ENCODE results near the gene BRI3.
"Not testable (repeated sequence)": the region's sequence is repeated elsewhere in the genome, so short reads cannot be mapped to it uniquely, and the experiment has no call there.

The BRI3 gene

DNA sequence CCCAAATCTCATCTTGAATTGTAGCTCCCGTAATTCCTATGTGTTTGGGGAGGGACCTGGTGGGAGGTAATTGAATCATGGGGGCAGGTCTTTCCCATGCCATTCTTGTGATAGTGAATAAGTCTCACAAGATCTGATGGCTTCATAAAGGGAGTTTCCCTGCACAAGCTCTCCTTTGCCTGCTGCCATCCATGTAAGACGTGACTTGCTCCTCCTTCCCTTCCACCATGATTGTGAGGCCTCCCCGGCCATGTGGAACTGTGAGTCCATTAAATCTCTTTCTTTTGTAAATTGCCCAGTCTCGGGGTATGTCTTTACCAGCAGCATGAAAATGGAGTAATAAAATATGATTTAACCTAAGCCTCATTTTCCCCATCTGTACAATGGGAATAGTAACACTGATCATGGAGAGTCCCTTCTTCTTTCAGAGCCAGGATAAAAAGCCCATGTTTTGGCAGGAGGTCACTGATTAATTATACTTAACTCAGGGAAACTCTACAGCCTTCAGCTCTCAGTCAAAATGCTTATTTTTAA lies 34.6 kb downstream of the BRI3 start:
- not testable (repeated sequence) for DNase-seq

DNA sequence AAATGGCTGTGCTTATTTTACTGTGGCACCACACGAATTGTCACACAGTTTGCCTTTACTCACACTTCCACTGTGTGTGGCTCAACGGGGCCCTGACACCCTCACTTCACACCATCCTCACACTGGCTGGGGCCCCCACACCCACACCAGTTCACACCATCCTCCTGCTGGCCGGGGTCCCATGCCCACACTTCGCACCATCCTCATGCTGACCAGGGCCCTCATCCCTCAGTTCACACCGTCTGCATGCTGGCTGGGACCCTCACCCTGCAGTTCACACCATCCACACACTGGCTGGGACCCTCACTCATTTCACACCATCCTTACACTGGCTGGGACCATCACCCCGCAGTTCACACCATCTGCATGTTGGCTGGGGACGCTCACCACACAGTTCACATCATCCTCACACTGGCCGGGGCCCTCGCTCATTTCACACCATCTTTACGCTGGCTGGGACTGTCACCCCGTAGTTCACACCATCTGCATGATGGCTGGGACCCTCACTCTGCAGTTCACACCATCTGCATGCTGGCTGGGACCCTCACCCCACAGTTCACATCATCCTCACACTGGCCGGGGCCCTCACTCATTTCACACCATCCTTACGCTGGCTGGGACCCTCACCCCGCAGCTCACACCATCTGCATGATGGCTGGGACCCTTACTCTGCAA lies 36.0 kb downstream of the BRI3 start:
- no peak for DNase-seq

DNA sequence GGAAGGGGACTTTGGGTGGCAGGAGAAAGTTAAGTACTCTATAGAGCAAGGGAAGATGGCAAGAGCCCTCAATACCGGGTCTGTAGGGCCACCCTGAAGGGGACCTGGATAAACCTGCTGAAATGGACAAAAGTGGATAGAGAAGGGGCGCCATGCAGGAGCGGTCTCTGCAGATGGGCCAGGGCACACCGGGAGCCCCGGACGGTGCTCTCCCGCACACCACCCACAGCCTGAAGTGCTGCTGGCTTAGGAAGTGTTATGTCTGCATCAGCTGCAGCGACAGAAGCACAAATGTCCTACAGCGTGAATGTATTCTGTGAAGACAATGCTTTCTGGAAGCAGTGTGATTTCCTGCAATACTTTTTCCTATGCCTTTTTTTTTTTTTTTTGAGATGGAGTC lies 37.7 kb downstream of the BRI3 start:
- DNase-seq = no peak

GRCh38 chr7:98321301-98321700 lies 39.8 kb downstream of the BRI3 start:
- DNase-seq = no peak

GRCh38 chr7:98322331-98323270 lies 41.1 kb downstream of the BRI3 start:
- DNase-seq = no peak

- no peak for DNase-seq
Observed at GRCh38 chr7:98323597-98324322, 42.3 kb downstream of the BRI3 start.

DNA sequence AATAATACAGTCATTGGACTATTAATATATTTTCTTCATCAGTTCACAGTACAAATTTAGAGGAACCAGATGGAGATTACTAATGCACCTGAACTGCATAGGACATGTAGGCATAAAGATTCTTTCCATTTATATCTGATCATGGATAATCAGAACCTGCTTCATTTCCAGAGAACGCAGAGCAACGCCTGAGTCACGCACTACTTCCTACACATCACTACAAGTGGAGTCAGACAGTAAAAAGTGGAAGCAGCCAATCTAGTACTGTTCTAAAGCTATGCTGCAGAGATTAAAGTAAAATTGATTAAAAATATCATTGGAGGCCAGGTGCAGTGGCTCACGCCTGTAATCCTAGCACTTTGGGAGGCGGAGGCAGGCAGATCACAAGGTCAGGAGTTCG lies 43.3 kb downstream of the BRI3 start:
- no peak for DNase-seq

- DNase-seq = no peak
Observed at GRCh38 chr7:98329100-98329790, 47.8 kb downstream of the BRI3 start.

DNA sequence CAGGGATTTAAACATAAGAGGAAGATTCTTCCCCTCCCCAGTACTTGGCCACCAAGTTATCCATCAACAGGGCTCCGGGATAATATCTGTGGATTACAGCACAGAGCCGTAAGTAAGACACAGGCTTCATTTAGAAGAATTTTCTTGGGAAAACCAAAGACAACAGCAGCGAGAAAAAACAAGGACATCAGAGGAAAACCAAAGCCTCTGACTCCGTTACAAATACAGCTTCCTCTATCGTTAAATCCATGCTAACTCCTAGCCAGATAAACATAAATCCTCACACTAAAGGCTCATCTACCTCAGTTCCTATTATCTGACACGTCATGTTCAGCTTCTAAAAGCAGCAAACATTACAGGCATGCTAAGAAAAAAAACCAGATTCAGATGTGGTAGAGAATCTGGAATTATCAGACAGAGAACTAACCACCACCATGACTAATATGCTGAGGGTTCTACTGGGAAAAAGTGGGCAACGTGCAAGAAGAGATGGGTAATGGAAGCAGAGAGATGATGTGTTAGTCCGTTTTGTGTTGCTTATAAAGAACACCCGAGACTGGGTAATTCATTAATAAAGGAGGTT lies 48.4 kb downstream of the BRI3 start:
- no peak for DNase-seq

DNA sequence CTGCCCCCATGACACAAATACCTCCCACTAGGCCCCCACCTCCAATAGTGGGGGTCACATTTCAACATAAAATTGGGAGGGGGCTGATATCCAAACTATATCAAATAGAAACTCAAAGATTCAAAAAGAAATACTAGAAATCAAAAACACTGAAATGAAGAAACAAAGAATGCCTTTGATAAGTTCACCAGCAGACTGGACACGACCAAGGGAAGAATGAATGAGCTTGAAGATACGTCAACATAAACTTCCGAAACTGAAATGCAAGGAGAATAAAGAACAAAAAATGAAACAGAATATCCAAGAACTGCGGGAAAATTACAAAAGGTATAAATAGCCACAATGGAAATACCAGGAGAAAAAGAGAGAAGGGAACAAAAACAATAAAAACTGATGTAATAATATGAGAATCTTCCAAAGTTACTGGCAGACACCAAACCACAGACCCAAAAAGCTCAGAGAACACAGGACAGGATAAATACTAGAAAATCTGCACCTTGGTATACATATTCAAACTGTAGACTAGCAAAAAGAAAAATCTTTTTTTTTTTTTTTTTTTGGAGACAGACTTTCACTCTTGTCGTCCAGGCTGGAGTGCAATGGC lies 49.5 kb downstream of the BRI3 start:
- DNase-seq = no peak

GRCh38 chr7:98334081-98334480 lies 52.6 kb downstream of the BRI3 start:
- no peak for DNase-seq

GRCh38 chr7:98335411-98335977 lies 54.0 kb downstream of the BRI3 start:
- no peak for DNase-seq

DNA sequence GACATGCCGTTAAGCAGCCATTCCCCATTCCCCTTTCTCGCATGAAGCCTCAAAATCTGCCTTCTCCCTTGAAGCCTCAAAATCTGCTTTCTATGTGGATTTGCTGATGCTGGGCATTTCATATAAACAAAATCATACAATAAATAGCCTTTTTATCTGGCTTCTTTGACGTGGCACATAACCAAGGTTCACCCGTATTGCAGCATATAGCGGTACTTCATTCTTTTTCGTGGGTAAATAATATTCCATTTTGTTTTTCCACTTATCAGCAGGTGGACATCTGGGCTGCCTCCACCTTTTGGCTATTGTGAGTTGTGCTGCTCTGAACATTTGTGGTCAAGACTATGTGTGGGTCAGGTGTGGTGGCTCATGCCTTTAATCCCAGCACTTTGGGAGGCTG lies 57.0 kb downstream of the BRI3 start:
- no peak for DNase-seq

- no peak for DNase-seq
Observed at GRCh38 chr7:98339043-98339442, 57.6 kb downstream of the BRI3 start.

DNA sequence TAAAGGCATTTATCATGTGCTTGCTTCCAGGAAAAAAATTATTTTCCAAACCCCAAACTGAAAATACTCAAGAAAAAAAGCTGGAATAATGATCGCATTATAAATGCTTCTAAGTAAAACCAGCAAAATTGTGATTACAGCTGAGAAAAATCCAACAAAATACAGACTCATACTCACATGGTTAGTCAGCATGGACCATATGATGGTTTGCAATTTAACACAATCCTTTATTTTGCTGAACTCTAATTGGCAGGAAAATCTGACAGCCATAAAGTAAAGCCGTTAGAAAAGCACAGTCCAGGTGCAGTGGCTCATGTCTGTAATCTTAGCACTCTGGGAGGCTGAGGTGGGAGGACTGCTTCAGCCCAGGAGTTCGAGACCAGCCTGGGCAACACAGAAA lies 59.6 kb downstream of the BRI3 start:
- no peak for DNase-seq

All from activated effector memory CD4-positive, alpha-beta T cell treated with Interleukin-2 at 50 U/mL for 16 hours (primary cell).